Spleen (tissue), 7 donors: ENCODE results near the gene FOXK1.

Source experiments
- CTCF ChIP-seq, 11 experiments: fragments of 200-600 bp in 7 of 11; fragments of 450-650 bp in 4 of 11; sonication (generic) in 4 of 11; IDR thresholded peaks in 8 of 11; conservative IDR thresholded peaks in 3 of 11; 1 replicate in 7 of 11; 2 replicates in 4 of 11; pipeline versions ENCODE4 v1.4.0 to v1.8.0; 2016 to 2021; ENCODE audit warnings: antibody characterized with exemption in 11 of 11, inconsistent platforms in 4 of 11, mild to moderate bottlenecking in 1 of 11
- POLR2AphosphoS5 ChIP-seq, 3 donors: sonication (generic); formaldehyde crosslinking; IDR thresholded peaks; one replicate each; pipeline ENCODE4 v1.5.1; 2017; ENCODE audit warnings: antibody characterized with exemption in 3 of 3
- donor health status: DM: no; HTN: no; CAD: no; lungs with moderate emphysema.
- donor health status: DM: no; HTN: no; CAD: no.
- donor health status: DM: no; HTN: no; CAD: no.

- TF ChIP-seq CTCF (IDR thresholded peaks at IDR 0.05 in 8 of 11, conservative IDR thresholded peaks at IDR 0.05 in 3 of 11): no peak
- no peak for TF ChIP-seq POLR2AphosphoS5 (IDR thresholded peaks at IDR 0.05)
Measured at GRCh38 chr7:4681218-4681851, 760 bp upstream of the FOXK1 start.
